Prostate gland (tissue), 2 donors: ENCODE data around the gene PACSIN3. TPM values are rescaled to one million over a fixed set of nuclear protein-coding genes. Genes with fewer than 3 reads are reported as not detected.

ENCODE experiments used
- DNase-seq: peaks from one replicate; pipeline ENCODE4 v3.0.0-alpha.2; 2019; ENCODE audit warnings: low spot score
- H3K27ac ChIP-seq, 2 donors: fragments of 200-600 bp; sonication (generic); 2 replicates each; pipeline ENCODE4 v1.5.1; 2017 to 2019
- H3K27me3 ChIP-seq: fragments of 200-600 bp; sonication (generic); replicated peaks from 2 replicates; pipeline ENCODE4 v1.5.1; 2019; ENCODE audit not compliant: insufficient read depth
- H3K36me3 ChIP-seq, 2 donors: fragments of 200-600 bp; sonication (generic); 1 replicate in 1 of 2; 2 replicates in 1 of 2; pipeline versions ENCODE4 v1.5.1 to v1.8.1; 2017 to 2019
- H3K4me1 ChIP-seq: fragments of 200-600 bp; sonication (generic); replicated peaks from 2 replicates; pipeline ENCODE4 v1.5.1; 2019
- H3K4me3 ChIP-seq, 2 donors: fragments of 200-600 bp; sonication (generic); 2 replicates each; pipeline ENCODE4 v1.5.1; 2017 to 2019
- H3K9me3 ChIP-seq: fragments of 200-600 bp; sonication (generic); 2 replicates; pipeline ENCODE4 v1.5.1; 2017
- POLR2A ChIP-seq: fragments of 450-650 bp; IDR thresholded peaks from one replicate; pipeline ENCODE4 v1.6.1; 2016; ENCODE audit warnings: antibody characterized with exemption, mild to moderate bottlenecking
- POLR2AphosphoS5 ChIP-seq: sonication (generic); formaldehyde crosslinking; IDR thresholded peaks from one replicate; pipeline ENCODE4 v1.6.1; 2017; ENCODE audit warnings: antibody characterized with exemption
- WGBS: methylation state at CpG from one replicate; pipeline ENCODE4 v1.1.5; 2018; 5-methylcytosine and 5-hydroxymethylcytosine counted together
- intact Hi-C: fragments of 100-400 bp; cut with DNase I; formaldehyde crosslinking; loops from one replicate; pipeline ENCODE4 v1.14.2; 2022
- total RNA-seq, 2 donors: library from RNA; depleted of rRNA; stranded (reverse); fragments of >200 nt; gene quantifications; one replicate each; pipeline ENCODE4 v1.1.0, GENCODE V29; 2016
- TF ChIP-seq, protein P1 (sequence below), 4 experiments: fragments of 200-600 bp in 2 of 4; fragments of 450-650 bp in 2 of 4; sonication (generic) in 2 of 4; IDR thresholded peaks; 1 replicate in 3 of 4; 2 replicates in 1 of 4; pipeline ENCODE4 v1.5.1; 2016 to 2019; ENCODE audit warnings: antibody characterized with exemption in 4 of 4, mild to moderate bottlenecking in 2 of 4, moderate library complexity in 2 of 4

The PACSIN3 gene
- total RNA-seq, 2 donors from 2014 or later, result 38.3 to 92.3 TPM

DNA sequence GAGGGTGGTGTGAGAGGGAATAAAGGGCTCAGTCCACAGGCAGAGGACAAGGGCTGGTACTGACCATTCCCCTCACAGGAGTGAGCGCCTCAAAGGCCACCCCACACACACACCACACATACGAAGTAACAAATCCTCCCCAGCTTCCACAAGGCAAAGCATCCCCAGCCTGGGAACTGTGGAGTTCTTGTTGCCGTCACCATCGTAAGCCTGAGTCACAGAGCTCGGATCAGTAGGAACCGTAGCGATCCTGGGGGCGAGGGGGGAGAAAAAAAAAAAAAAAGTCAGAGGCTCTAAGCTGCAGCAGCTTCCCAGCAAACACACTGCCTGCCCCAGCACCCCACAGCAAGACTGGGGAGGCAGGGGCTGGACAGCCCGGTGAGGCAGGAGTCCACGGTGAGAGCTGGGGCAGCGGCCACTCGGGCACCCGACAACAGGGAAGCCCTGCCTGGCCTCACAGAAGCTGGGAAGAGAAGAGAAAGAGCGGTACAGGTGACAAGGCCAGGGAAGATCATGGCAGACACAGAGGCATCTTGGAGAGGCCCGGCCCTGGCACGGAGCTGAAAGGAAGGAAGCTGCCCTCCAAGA lies 20.9 kb downstream of the PACSIN3 start:
- Histone ChIP-seq H3K27me3 (no peaks in the 10 kb centered on the region), H3K4me1 (no peaks in the 10 kb centered on the region), H3K4me3 (no peak overlapping the region), H3K36me3 (peaks cover 13 to 27% of the 10 kb centered on the region in 2 donors), H3K27ac (no peak overlapping the region), H3K9me3 (no peaks in the 10 kb centered on the region)
- TF ChIP-seq POLR2AphosphoS5, result no peak
- no peak for TF ChIP-seq POLR2A
- TF ChIP-seq, protein P1, sequence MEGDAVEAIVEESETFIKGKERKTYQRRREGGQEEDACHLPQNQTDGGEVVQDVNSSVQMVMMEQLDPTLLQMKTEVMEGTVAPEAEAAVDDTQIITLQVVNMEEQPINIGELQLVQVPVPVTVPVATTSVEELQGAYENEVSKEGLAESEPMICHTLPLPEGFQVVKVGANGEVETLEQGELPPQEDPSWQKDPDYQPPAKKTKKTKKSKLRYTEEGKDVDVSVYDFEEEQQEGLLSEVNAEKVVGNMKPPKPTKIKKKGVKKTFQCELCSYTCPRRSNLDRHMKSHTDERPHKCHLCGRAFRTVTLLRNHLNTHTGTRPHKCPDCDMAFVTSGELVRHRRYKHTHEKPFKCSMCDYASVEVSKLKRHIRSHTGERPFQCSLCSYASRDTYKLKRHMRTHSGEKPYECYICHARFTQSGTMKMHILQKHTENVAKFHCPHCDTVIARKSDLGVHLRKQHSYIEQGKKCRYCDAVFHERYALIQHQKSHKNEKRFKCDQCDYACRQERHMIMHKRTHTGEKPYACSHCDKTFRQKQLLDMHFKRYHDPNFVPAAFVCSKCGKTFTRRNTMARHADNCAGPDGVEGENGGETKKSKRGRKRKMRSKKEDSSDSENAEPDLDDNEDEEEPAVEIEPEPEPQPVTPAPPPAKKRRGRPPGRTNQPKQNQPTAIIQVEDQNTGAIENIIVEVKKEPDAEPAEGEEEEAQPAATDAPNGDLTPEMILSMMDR (IDR thresholded peaks at IDR 0.05), result no peak
- DNase-seq, result no peak
- 86% methylated on average over 16 of the region's 16 CpGs for WGBS
- intact Hi-C loops, result no loop called here

DNA sequence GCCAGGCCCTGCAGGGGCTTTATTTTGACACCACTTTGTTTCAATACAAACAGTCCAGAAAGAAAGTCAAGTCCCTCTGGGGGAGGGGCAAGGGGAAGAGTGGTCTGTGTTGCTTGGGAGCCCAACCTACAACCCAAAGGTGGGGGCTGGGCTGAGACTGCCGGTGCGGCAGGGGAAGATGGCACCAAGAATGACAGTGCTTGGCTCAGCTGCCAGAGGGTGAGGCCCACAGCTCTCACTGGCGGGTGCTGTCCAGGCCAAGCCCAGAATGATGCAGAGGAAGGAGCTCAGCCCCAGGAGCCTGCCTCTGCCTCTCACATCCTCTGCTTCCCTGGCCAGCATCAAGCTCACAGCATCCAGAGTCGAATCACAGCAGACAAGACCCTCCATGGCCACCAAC lies 21.9 kb downstream of the PACSIN3 start:
- intact Hi-C loops, result no loop called here
- Histone ChIP-seq H3K36me3 (peaks cover 13 to 27% of the 10 kb centered on the region in 2 donors), H3K4me1 (no peaks in the 10 kb centered on the region), H3K9me3 (no peaks in the 10 kb centered on the region), H3K27me3 (no peaks in the 10 kb centered on the region), H3K4me3 (no peak overlapping the region), H3K27ac (no peak overlapping the region)
- TF ChIP-seq POLR2A (no peak), POLR2AphosphoS5 (no peak)
- TF ChIP-seq, protein P1 (IDR thresholded peaks at IDR 0.05), result no peak
- WGBS, result 48% methylated on average over 4 of the region's 4 CpGs
- no peak for DNase-seq

DNA sequence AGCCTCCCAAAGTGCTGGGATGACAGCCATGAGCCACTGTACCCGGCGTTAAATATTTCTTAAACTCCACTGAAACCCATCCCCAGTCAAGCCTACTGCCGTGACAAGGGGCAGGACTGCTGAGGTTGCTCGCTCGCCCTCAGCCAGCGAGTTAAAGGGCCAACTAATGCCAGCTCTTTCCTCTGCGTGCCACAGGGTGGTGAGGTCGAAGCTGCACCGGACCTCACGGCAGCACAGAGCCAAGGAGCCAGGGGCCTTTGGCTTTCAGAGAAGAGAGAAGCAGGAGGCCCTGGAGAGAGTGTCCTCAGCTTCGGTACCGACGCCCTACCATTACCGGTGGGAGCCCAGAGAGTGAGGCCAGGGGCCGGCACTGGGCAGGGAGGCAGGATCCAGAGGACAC lies 22.3 kb downstream of the PACSIN3 start:
- intact Hi-C loops, result no loop called here
- no peaks in the 10 kb centered on the region for H3K4me1 ChIP-seq
- no peaks in the 10 kb centered on the region for H3K9me3 ChIP-seq
- 84% methylated on average over 15 of the region's 15 CpGs for WGBS
- DNase-seq, result no peak
- H3K27me3 ChIP-seq, result no peaks in the 10 kb centered on the region
- TF ChIP-seq POLR2A (no peak), POLR2AphosphoS5 (no peak)
- TF ChIP-seq, protein P1 (IDR thresholded peaks at IDR 0.05), result no peak
- H3K36me3 ChIP-seq, result peaks cover 13 to 27% of the 10 kb centered on the region in 2 donors
- no peak overlapping the region for H3K4me3 ChIP-seq
- no peak overlapping the region for H3K27ac ChIP-seq

DNA sequence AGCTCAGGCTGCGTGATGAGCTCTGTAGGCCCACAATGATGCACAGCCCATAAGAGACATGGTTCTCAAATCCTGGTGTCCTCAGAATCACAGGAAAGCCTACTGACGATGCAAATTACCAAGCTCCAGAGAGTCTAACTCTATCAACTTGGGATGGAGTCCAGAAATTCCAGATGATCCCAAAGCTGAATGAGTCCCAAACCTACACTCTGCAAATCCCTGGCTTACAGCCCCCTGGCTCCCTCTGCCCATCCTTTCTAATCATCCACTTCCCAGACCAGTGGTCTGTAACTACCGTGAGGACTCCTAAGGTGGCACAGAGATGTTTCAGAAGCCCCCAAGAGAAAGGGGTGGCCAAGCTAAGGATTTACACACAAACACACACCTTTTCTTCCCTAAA lies 23.0 kb downstream of the PACSIN3 start:
- Histone ChIP-seq H3K27ac (no peak overlapping the region), H3K27me3 (no peaks in the 10 kb centered on the region), H3K9me3 (no peaks in the 10 kb centered on the region), H3K36me3 (peaks cover 13 to 27% of the 10 kb centered on the region in 2 donors), H3K4me3 (no peak overlapping the region), H3K4me1 (no peaks in the 10 kb centered on the region)
- WGBS, result 52% methylated on average over 3 of the region's 3 CpGs
- DNase-seq, result no peak
- intact Hi-C loops, result no loop called here
- TF ChIP-seq POLR2A, result no peak
- TF ChIP-seq POLR2AphosphoS5, result no peak
- TF ChIP-seq, protein P1 (IDR thresholded peaks at IDR 0.05), result no peak

DNA sequence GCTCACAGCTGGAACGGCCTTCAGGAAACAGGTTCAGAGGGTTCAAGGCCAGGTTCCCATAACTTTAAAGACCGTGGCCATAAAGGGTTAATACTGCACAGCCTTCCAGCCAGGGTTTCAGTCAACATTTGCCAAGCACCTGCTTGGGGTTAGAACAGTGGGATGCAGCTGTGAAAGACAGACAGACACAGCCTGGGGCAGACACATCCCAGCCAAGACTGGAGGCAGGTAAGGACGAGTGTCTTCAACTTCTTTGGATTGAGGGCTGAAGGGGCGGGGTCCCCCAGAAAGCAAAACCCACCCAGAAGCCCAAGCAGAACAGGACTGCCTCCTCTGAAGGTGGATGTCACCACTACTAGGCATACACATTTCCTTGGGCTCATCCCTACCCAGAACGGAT lies 23.8 kb downstream of the PACSIN3 start:
- WGBS, result 55% methylated on average over 5 of the region's 5 CpGs
- Histone ChIP-seq H3K4me1 (no peaks in the 10 kb centered on the region), H3K36me3 (peaks cover 7 to 20% of the 10 kb centered on the region in 2 donors), H3K9me3 (no peaks in the 10 kb centered on the region), H3K27me3 (no peaks in the 10 kb centered on the region), H3K4me3 (no peak overlapping the region), H3K27ac (no peak overlapping the region)
- TF ChIP-seq, protein P1 (IDR thresholded peaks at IDR 0.05), result no peak
- no peak for TF ChIP-seq POLR2A
- no peak for TF ChIP-seq POLR2AphosphoS5
- no peak for DNase-seq
- intact Hi-C loops, result no loop called here
